ENCODE results near the gene ANTKMT.

GRCh38 chr16:760065-760464 is 39.1 kb downstream of the ANTKMT start:
- TF ChIP-seq, protein P1, sequence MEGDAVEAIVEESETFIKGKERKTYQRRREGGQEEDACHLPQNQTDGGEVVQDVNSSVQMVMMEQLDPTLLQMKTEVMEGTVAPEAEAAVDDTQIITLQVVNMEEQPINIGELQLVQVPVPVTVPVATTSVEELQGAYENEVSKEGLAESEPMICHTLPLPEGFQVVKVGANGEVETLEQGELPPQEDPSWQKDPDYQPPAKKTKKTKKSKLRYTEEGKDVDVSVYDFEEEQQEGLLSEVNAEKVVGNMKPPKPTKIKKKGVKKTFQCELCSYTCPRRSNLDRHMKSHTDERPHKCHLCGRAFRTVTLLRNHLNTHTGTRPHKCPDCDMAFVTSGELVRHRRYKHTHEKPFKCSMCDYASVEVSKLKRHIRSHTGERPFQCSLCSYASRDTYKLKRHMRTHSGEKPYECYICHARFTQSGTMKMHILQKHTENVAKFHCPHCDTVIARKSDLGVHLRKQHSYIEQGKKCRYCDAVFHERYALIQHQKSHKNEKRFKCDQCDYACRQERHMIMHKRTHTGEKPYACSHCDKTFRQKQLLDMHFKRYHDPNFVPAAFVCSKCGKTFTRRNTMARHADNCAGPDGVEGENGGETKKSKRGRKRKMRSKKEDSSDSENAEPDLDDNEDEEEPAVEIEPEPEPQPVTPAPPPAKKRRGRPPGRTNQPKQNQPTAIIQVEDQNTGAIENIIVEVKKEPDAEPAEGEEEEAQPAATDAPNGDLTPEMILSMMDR (IDR thresholded peaks at IDR 0.05) = no peak
- TF ChIP-seq POLR2A (IDR thresholded peaks at IDR 0.05) (no peak), EP300 (IDR thresholded peaks at IDR 0.05) (no peak)

Measured in sigmoid colon (tissue), 4 donors.